Heart left ventricle (tissue), 16 donors: ENCODE results near the gene IWS1. TPM values are rescaled to one million over a fixed set of nuclear protein-coding genes. Genes with fewer than 3 reads are reported as not detected.

Experiments used
- ATAC-seq, 4 donors: fragments of 200-7000 bp; cut with Tn5 transposase; one replicate each; pipeline ENCODE4 v1.9.1; 2020 to 2022; ENCODE audit warnings: moderate library complexity in 4 of 4, mild to moderate bottlenecking in 3 of 4, moderate number of reproducible peaks in 1 of 4
- DNase-seq, 5 donors: peaks; one replicate each; pipeline ENCODE4 v3.0.0-alpha.2; 2020
- H3K27ac ChIP-seq, 12 donors: fragments of 200-600 bp; sonication (generic) in 4 of 12; one replicate each; pipeline versions ENCODE4 v1.5.0 to v1.8.0; 2016 to 2022; ENCODE audit warnings: mild to moderate bottlenecking in 2 of 12
- H3K27me3 ChIP-seq, 9 donors: fragments of 200-600 bp; sonication (generic) in 2 of 9; one replicate each; pipeline versions ENCODE4 v1.5.1 to v1.8.0; 2016 to 2022; ENCODE audit warnings: mild to moderate bottlenecking in 3 of 9
- H3K36me3 ChIP-seq, 9 donors: fragments of 200-600 bp; sonication (generic) in 2 of 9; one replicate each; pipeline versions ENCODE4 v1.5.0 to v1.8.0; 2018 to 2022; ENCODE audit warnings: mild to moderate bottlenecking in 2 of 9
- H3K4me1 ChIP-seq, 12 donors: fragments of 200-600 bp; sonication (generic) in 4 of 12; one replicate each; pipeline versions ENCODE4 v1.5.0 to v1.8.0; 2016 to 2022; ENCODE audit warnings: mild to moderate bottlenecking in 3 of 12
- H3K4me3 ChIP-seq, 12 donors: fragments of 200-600 bp; sonication (generic) in 4 of 12; one replicate each; pipeline versions ENCODE4 v1.5.0 to v1.8.0; 2017 to 2022; ENCODE audit warnings: mild to moderate bottlenecking in 9 of 12, moderate library complexity in 4 of 12
- H3K9me3 ChIP-seq, 12 donors: fragments of 200-600 bp; sonication (generic) in 4 of 12; one replicate each; pipeline versions ENCODE4 v1.5.0 to v1.8.0; 2016 to 2022; ENCODE audit warnings: mild to moderate bottlenecking in 1 of 12
- POLR2A ChIP-seq, 2 donors: fragments of 450-650 bp; IDR thresholded peaks; one replicate each; pipeline ENCODE4 v1.6.1; 2017; ENCODE audit warnings: antibody characterized with exemption in 2 of 2, mild to moderate bottlenecking in 2 of 2, moderate library complexity in 2 of 2
- WGBS, 4 donors: extraction: QIAGEN DNeasy Blood & Tissue Kit in 2 of 4; methylation state at CpG; one replicate each; pipeline versions ENCODE4 v1.1.5 to v1.1.7; 2013 to 2018; 5-methylcytosine and 5-hydroxymethylcytosine counted together
- intact Hi-C, 10 donors: fragments of 100-400 bp; cut with DNase I; formaldehyde crosslinking; loops; one replicate each; pipeline versions ENCODE4 v1.11.1 to v1.14.2; 2022
- polyA plus RNA-seq, 2 donors: library from polyadenylated mRNA; stranded (reverse); fragments of 200-250 nt; gene quantifications; one replicate each; pipeline ENCODE4 v1.2.3, GENCODE V29; 2013
- total RNA-seq, 9 donors: library from RNA; depleted of rRNA in 2 of 9; stranded (reverse); fragments of >200 nt in 2 of 9; fragmentation: NEBNext Ultra II Directional in 3 of 9; extraction: Animal tissue kit (Norgen Biotek cat#: 25700) in 3 of 9; gene quantifications; one replicate each; pipeline versions ENCODE4 v1.1.0 to v1.2.4, GENCODE V29; 2016 to 2023
- TF ChIP-seq, protein P1 (sequence below), 12 donors: fragments of 200-600 bp; sonication (generic) in 4 of 12; IDR thresholded peaks; one replicate each; pipeline versions ENCODE4 v1.5.0 to v1.8.0; 2018 to 2022; ENCODE audit warnings: antibody characterized with exemption in 12 of 12, mild to moderate bottlenecking in 5 of 12
- donor health status: ischemic (EF 13 %, LVEDD 7.1; RV severe dilation, severe dysfunction).
- donor health status: healthy with polysubstance abuse.
- donor health status: DM: no; HTN: yes; CAD: no.
- donor health status: DM: no; HTN: no; CAD: no.
- donor health status: ischemic (EF 25% LVEDD 6.9; RV normal size, moderate dysfunction).
- donor health status: ischemic (EF 25% LVEDD 5.7; RV mildly dilated, moderate dysfunction).
- donor health status: healthy.
- donor health status: DM: yes; HTN: yes; CAD: no.
- donor health status: ischemic (EF 35%, LVEDD 5.7; RV mildly dilated, moderate dysfunction).
- donor health status: nonischemic (EF 11% LVEDD 7.7; RV severe dilation, severe dysfunction).
- donor health status: DM: yes; HTN: yes; CAD: no.
- donor health status: PGD.
- donor health status: ischemic (EF 29% LVEDD 5.4; RV normal size, mild dysfunction).
- donor health status: nonischemic (EF 23%, LVEDD 6.1; RV moderate dilation, normal function).

Gene IWS1
- total and polyA plus RNA-seq, 11 donors = 37.6 to 62.2 (median 46.5) TPM

DNA sequence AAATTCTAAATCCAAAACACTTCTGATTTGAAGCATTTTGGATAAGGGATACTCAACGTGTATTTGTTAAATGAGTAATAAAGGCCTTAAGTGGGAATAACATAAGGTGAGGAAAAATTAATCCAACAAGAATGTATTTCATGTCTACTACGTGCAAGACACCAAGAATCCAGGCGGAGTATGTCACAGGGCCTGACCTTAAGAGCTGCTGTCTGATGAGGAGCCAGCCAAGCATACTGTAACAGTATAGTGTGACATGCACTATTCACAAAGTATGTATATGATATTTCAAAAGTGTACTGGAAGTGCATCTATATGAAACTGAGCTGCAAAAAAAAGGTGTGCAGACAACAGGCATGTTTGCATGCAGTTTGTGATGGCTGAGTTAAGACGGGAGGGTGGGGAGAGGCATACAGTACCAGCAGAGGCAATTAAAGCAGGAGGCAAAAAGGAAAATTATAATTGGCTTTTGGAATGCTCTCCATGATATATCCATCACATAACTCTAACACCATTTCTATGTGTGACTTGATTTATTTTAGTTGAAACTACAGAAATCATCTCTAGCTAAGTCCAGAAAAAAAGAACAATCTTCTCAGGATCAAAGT, 18.2 kb downstream of the IWS1 start:
- intact Hi-C loops = no loop called here
- TF ChIP-seq, protein P1, sequence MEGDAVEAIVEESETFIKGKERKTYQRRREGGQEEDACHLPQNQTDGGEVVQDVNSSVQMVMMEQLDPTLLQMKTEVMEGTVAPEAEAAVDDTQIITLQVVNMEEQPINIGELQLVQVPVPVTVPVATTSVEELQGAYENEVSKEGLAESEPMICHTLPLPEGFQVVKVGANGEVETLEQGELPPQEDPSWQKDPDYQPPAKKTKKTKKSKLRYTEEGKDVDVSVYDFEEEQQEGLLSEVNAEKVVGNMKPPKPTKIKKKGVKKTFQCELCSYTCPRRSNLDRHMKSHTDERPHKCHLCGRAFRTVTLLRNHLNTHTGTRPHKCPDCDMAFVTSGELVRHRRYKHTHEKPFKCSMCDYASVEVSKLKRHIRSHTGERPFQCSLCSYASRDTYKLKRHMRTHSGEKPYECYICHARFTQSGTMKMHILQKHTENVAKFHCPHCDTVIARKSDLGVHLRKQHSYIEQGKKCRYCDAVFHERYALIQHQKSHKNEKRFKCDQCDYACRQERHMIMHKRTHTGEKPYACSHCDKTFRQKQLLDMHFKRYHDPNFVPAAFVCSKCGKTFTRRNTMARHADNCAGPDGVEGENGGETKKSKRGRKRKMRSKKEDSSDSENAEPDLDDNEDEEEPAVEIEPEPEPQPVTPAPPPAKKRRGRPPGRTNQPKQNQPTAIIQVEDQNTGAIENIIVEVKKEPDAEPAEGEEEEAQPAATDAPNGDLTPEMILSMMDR (IDR thresholded peaks at IDR 0.05) = no peak
- DNase-seq = no peak
- H3K36me3 ChIP-seq = peaks cover 0 to 42% (median 24%) of the 10 kb centered on the region in 9 donors
- peak overlapping the region in 10 of 12 donors; percentile 15 to 74 (median 53) for H3K27ac ChIP-seq
- H3K9me3 ChIP-seq = no peaks in the 10 kb centered on the region
- peak in 2 of 4 donors; percentile 20 to 27 for ATAC-seq
- no peak overlapping the region for H3K4me3 ChIP-seq
- 57 to 75% (median 69%) methylated on average over 4 of the region's 4 CpGs for WGBS, 4 donors
- no peaks in the 10 kb centered on the region for H3K27me3 ChIP-seq
- H3K4me1 ChIP-seq = peaks cover 11 to 62% (median 36%) of the 10 kb centered on the region in 12 donors

DNA sequence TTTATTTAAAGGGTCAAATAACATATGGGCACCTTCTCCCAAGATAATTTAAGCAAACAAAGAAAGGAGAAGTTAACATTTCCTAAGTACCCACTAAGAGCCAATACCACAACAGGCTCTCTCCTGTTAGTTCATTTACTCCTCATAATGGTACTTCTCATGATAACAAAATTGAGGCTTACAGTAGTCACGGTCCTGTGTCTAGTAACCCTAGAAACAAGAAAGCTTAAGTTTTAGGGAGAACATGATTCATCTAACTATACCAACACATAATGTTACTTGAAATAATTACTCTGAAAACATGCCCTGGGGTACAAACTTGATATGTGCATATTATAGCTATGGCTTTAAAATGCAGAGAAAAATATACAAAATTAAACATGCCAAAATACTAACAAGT, 19.8 kb downstream of the IWS1 start:
- ATAC-seq (no peak), DNase-seq (no peak)
- Histone ChIP-seq H3K4me1 (peaks cover 11 to 46% (median 24%) of the 10 kb centered on the region in 12 donors), H3K27ac (peak overlapping the region in 1 of 12 donors; percentile 74), H3K36me3 (peaks cover 0 to 52% (median 40%) of the 10 kb centered on the region in 9 donors), H3K27me3 (no peaks in the 10 kb centered on the region), H3K9me3 (no peaks in the 10 kb centered on the region), H3K4me3 (no peak overlapping the region)
- TF ChIP-seq, protein P1 (IDR thresholded peaks at IDR 0.05) = no peak
- no peak for TF ChIP-seq POLR2A (IDR thresholded peaks at IDR 0.05)
- intact Hi-C loops = no loop called here
- 59 to 83% (median 76%) methylated on average over 1 of the region's 1 CpG for WGBS, 4 donors

DNA sequence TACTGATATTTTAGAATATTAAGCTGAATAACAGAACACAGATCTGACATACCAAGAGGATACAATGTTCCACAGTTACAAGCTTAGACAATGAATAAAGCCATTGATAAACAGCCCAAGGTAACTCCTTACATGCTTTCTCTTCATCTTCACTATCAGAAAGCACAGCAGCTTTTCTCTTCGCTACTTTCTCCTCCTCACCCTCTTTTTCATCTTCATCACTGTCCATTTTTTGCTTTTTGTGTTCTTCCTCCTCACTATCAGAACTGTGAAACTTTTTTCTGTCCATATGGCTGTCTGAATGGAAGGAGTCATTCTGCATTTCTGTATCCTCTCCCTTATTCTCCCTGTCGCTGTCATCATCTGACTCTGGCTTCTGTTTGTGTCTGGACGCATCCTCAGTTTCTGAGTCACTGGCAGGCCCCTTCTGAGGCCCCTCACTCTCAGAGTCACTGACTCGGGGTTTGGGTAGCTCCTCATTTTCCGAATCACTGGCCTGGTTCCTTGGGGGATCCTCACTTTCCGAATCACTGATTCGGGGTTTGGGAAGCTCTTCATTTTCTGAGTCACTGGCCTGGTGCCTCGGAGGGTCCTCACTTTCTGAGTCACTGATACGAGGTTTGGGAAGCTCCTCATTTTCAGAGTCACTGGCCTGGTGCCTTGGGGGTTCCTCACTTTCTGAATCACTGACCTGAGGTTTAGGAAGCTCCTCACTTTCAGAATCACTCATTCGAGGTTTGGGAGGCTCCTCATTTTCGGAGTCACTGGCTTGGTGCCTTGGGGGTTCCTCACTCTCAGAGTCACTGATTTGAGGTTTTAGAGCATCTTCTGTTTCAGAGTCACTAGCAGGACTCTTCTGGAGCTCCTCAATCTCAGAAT, 21.5 kb downstream of the IWS1 start:
- intact Hi-C loops = no loop called here
- Histone ChIP-seq H3K27me3 (no peaks in the 10 kb centered on the region), H3K4me3 (no peak overlapping the region), H3K36me3 (peaks cover 0 to 61% (median 57%) of the 10 kb centered on the region in 9 donors), H3K4me1 (peaks cover 11 to 42% (median 24%) of the 10 kb centered on the region in 12 donors), H3K27ac (no peak overlapping the region), H3K9me3 (no peaks in the 10 kb centered on the region)
- no peak for DNase-seq
- ATAC-seq = no peak
- TF ChIP-seq, protein P1 (IDR thresholded peaks at IDR 0.05) = no peak
- no peak for TF ChIP-seq POLR2A (IDR thresholded peaks at IDR 0.05)
- WGBS, 4 donors = 90 to 96% (median 92%) methylated on average over 10 to 11 of the region's 11 CpGs

DNA sequence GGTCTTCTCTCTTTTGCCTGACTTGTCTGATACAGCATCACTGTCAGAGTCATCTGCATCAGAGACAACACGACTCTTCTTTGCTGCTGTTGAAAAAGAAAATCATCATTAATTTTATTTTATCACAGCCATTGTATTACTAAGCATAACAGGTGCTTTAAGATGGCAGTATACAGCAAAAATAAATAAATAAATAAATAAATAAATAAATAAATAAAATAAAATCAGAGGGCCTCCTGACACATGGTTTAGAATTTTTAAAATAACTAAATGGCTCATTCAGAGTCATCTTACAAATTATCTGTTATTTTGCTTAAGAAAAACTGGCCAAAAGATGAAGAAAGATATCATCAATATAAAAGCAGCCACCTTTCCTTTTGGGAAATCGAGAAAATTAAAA, 22.8 kb downstream of the IWS1 start:
- TF ChIP-seq POLR2A (IDR thresholded peaks at IDR 0.05) = no peak
- TF ChIP-seq, protein P1 (IDR thresholded peaks at IDR 0.05) = no peak
- 92 to 97% (median 97%) methylated on average over 2 of the region's 2 CpGs for WGBS, 4 donors
- Histone ChIP-seq H3K9me3 (no peaks in the 10 kb centered on the region), H3K4me3 (no peak overlapping the region), H3K27me3 (no peaks in the 10 kb centered on the region), H3K4me1 (peaks cover 6 to 29% (median 17%) of the 10 kb centered on the region in 12 donors), H3K27ac (no peak overlapping the region), H3K36me3 (peaks cover 0 to 74% (median 70%) of the 10 kb centered on the region in 9 donors)
- intact Hi-C loops = no loop called here
- no peak for DNase-seq
- ATAC-seq = no peak
